Stimulated activated CD4-positive, alpha-beta T cell treated with anti-CD3 and anti-CD28 coated beads, Interleukin-2, amount 100 ng/mL, for 24 hours (primary cell): ENCODE results near the gene STXBP1.
A peak's percentile ranks its signal among the peaks of the same experiment; 100 is the strongest.
"Not testable (repeated sequence)": the region's sequence is repeated elsewhere in the genome, so short reads cannot be mapped to it uniquely, and the experiment has no call there.

Experiments
- DNase-seq, 2 donors: peaks; one replicate each; pipeline ENCODE4 v3.0.0-alpha.2; 2020

STXBP1 gene

DNA sequence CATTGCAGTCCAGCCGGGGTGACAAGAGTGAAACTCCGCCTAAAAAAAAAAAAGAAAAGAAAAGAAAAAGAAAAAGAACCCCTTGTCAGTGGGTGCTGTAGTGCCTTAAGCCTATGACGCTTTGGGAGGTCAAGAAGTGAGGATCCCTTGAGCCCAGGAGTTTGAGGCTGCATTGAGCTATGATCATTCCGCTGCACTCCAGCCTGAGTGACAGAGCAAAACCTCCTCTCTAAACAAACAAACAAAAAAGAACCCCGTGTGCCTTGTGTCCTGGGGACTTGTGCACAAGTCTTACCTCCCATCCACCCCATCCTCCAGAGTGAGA is 33.5 kb upstream of the STXBP1 start:
- no peak for DNase-seq

DNA sequence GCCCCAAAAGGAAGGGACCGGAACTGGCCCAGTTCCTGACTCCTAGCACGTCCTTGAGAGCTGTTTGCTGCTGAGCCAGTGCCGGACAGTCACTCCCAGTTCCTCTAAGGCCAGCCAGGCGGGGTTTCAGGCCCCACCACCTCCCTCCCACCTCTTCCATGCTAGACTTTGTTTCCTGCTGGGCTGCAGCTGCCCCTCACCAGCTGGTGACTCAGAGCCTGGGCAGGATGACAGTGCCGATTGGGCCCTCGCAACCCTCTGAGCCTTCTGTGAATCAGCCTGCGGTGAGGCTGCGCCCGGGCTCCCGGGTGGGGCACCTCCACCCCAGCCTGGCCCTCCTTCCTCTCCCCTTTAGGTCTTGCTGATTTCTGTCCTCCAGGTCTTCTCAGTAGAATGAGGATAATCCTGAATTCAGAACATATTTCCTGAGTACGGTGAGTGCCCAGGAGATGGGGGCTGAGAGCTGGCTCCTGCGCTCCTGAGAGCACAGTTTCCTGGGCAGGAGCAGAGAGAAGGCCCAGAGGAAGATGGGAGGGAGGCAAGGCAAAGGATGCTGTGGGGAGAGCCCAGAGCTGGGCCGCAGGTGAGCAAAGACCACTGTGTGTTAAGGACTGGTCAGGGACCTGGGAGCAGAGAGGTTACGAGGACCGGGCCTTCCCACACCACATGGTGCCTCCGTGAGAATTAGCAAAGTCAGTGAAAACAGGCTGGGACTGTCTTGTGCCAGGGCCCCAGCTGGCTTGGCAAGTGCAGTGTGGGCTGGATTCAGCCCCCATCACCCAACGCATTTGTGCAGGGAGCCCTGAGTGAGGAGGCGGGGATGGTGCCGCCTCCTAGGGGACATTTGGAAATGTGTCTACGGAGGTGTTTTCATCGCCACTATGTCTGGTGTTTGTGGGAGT is 32.9 kb upstream of the STXBP1 start:
- peak; percentile 72 to 79 for DNase-seq

DNA sequence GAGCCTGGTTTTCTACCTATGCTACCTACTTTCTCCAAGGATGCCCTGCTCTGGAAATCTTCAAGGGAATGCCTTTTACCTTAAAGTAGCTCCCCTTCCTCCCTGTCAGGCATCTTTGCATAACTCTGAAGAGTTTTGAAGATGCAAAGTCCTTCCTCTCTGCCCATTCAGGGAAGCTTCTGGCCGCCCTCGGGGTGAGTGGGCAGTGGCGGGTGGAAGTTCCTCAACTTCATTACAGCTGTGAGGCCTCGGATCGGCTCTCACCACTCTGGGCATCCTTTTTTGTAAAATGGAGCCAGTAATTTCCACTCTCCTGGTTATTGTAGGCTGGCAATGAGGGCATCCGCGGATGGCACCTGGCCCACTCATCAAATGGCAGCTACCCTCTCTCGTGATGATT is 31.7 kb upstream of the STXBP1 start:
- no peak for DNase-seq

DNA sequence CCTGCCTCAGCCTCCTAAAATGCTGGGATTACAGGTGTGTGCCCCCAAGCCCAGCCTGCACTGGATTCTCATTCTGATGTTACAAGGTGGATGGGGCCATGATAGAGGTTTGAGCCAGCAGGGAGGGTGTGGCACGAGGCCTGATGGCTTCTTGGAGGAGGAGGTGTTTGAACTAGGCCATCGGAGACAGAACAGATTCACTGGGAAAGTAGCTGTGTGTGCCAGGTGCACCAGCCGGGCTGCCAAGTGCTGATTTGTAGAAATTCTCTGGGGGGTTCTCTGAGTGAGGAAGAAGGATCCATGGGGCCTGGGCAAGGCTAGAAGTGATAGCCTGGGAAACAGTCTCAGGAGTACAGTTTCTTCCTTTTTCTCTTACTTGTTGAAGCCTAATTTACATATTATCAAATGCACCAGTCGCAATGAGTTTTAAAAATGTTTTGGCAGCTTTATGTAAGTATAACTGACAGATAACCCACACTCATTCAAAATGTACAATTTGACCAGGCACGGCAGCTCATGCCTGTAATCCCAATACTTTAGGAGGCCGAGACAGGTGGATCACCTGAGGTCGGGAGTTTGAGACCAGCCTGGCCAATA is 31.1 kb upstream of the STXBP1 start:
- DNase-seq = no peak

DNA sequence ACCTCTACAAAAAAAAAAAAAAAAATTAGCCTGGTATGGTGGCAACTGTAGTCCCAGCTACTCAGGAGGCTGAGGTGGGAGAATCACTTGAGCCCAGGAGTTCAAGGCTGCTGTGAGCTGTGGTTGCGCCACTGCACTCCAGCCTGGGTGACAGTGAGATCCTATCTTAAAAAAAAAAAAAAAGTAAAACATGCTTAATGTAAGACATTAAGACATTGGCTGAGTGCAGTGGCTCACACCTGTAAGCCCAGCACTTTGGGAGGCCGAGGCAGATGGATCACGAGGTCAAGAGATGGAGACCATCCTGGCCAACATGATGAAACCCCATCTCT is 27.6 kb upstream of the STXBP1 start:
- DNase-seq = not testable (repeated sequence)

DNA sequence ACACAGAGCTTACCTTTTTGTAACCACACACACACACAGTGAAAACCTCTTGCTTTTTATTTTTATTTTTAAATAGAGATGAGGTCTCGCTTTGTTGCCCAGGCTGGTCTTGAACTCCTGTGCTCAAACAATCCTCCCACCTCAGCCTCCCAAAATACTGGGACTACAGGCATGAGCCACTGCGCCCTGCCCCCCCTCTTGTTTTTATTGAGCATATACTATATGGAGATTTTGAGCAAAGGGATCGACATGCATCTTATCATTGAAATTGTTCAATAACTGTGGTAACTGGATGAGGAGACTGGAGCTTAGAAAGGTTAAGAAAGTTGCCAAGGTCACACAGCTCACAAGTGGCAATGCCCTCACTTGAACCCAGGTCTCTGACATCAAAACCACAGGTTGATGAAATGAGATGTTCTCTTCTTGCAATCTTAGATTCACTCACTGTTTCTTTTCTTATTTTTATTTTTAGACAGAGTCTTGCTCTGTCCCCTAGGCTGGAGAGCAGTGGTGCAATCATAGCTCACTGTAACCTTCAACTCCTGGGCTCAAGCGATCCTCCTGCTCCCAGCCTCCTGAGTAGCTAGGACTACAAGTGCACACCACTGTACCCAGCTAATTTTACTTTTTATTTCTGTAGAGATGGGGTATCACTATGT is 26.8 kb upstream of the STXBP1 start:
- DNase-seq = no peak

DNA sequence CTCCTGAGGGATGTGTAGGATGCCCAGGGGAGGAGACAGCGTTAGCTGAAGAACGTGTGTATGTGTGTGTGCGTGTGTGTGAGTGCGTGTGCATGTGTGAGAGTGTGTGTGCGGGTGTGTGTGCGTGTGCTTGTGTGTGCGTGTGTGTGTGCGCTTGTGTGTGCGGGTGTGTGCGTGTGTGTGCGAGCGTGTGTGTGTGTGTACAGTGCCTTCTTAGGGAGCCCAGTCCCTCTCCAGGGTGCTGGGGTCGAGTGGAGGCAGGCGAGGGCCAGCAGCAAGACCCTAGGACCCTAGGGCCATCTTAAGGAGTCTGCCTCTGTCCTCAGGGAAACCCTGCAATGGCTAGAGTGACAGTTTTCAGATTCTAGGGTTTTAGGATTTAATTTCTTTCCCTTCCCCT is 26.0 kb upstream of the STXBP1 start:
- no peak for DNase-seq

DNA sequence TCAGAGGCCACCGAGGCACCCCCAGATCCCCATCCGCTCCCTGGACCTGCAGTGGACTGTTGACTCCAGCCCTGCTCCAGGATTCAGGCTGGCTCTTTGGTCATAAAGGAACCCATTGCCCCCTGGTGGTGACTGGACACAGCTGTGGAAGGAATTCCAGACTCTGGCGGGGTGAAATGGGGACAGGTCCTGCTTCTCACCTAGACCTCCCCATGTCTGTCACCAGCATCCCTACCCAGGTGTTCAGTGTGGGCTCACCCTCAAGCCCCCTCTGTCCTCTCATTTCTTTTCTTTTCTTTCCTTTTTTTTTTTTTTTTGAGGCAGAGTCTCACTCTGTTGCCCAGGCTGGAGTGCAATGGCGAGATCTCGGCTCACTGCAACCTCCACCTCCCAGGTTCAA is 25.5 kb upstream of the STXBP1 start:
- peak; percentile 64 to 68 for DNase-seq

DNA sequence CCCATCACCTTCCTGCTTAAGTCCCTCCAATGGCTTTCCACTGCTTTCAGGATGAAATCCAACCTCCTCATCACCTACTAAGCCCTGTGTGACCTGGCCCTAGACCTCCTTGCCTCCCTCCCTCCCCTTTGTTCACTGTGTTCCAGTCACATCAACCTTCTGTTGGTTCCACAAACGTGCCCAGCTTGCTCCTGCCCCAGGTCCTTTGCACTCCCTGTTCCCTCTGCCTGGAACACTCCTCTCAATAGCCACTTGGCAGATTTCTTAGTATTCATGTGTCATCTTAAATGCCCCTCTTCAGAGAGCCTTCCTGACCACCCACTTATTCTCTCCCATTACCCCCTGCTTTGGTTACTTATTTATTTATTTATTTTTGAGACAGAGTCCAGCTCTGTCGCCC is 24.1 kb upstream of the STXBP1 start:
- no peak for DNase-seq

DNA sequence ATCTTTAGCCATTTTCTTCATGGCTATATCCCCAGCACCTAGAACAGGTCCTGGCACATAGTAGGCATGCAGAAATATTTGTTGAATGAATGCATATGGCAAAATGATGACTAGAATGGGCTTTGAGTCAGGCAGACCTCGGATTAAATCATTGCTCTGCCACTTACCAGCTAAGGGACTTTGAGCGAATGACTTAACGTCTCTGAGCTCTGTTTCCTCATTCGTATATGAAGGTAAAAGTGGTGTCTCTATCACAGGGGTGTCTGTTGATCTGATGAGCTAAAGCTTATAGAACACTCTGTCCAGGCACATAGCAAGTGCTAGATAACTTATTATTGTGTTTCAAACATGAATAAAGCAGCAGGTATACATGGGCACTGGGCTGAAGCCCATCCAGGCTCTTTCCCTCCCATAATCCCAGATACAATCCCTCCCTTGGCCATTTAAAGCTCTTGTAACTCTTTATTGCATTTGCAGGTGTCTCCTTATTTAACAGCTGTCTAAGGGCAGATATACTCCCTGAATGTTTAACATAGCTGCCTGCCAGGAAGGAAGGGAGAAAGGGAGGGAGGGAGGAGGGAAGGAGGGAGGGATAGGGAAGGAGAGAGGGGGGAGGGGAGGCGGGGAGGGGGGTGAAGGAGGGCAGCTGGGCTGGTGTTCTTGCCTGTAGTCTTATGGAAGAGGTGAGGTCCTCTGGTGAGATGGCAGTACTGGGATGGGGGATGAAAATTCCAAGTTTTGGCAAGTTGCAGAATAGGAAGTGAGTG is 23.2 kb upstream of the STXBP1 start:
- DNase-seq = no peak

DNA sequence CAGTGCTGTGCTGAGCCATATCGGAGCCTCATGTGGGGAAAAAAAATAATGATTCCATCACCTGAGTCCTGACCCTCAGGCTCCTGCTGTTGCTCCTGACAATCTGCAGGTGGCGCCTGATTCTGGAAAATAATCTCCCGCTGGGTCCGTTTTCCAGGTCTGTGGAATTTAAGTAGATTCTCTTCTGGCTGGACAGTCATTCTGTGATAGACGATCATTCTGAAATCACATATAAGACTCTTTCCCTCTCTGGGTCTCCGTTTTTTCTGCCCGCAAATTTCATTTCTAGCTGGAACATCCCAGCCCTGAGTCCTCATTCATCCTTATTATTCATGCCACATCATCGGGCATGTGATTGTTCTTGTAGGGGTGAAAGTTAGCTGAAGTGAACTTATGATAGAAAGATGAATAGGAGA is 22.1 kb upstream of the STXBP1 start:
- peak; percentile 35 to 40 for DNase-seq

DNA sequence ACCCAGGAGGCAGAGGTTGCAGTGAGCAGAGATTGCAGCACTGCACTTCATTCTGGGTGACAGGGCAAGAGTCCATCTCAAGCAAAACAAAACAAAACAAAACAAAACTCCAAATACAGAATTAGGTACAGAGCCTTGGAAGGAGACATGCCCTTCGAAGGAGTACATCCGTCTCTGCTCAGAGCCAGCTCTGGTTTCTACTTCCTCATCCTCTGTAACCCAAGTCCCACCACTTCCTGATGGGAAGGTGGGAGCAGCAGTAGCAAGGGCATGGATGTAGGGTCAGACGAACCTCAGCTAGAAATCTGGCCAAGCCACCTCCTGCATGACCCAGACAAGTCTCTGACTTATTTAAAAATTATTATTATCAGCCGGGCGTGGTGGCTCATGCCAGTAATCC is 16.5 kb upstream of the STXBP1 start:
- no peak for DNase-seq

DNA sequence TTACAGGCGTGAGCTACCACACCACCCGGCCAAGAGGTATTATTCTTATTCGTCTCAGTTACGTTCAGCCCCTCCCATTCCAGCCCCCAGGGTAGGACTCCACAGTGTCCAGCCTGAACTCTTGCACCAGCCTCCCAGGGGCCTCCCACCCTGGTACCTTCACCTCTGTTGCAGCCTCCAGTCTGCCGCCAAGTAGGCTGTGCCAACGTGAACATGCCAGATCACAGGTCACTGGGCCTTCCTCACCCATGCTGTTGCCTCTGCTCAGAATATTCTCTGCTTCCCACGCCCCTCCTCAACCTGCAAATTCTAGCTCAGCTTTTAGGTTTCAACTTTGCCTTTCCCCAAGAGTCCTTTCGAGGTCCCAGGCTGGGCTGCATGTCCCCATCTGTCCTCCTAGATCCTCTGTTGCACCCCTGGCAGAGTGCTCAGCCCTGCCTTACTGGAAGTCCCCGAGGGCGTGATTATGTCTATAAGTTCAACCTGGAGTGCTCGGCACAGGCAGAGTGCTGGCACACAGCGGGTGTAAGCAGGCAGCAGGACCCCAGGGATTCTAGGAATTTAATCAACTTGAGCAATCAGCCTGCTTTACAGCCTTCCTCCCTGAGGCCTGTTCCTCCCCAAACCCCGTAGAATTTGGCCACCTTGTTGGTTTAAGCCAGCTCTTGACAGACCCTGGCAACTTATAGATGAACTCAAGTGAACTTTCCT is 13.1 kb upstream of the STXBP1 start:
- DNase-seq = no peak

DNA sequence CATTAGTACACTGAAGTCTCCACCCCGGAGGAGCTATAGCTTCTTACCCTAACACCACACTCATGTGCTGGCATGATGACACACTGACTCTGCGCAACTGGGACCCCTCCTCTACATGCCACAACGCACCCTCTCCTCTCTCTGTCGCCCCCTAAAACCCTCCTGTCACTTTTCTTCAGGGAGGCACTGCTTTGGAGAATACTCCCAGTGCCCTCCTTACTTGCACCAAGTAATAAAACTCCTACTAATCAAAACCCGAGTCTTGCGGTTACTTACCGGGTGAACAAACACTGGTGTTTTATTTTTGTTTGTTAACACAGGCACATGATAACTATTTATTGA is 12.6 kb upstream of the STXBP1 start:
- no peak for DNase-seq

DNA sequence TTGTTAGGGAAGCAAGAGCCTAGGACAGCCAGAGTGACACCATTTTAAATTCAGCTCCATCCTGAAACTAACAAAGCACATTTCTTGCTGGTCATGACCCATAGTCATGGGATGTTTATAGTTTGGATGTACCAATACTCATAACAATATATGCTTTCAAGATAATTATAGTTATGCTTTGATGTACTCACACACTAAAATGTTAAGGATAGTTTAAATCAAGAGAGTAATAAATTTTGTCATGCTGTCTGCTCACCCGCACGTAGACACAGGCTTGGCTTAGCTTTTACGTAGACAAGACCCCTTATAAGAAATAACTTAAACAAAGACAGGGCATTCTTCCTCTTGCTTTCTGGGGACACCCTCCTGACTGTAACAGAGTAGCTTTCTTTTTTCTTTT is 8.9 kb upstream of the STXBP1 start:
- DNase-seq = no peak

DNA sequence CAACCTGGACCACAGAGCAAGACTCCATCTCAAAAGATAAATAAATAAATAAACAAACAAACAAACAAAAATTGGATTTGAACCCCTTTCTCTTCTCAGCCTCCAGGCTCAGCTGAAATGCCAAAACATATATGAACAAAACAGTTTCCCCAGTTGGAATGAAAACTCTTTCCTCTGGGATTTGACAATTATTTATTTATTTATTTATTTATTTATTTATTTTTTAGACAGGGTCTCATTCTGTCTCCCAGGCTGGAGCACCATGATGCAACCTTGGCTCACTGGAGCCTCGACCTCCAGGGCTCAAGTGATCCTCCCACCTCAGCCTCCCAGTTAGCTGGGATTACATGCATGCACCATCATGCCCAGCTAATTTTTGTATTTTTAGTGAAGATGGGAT is 6.0 kb upstream of the STXBP1 start:
- DNase-seq = no peak

DNA sequence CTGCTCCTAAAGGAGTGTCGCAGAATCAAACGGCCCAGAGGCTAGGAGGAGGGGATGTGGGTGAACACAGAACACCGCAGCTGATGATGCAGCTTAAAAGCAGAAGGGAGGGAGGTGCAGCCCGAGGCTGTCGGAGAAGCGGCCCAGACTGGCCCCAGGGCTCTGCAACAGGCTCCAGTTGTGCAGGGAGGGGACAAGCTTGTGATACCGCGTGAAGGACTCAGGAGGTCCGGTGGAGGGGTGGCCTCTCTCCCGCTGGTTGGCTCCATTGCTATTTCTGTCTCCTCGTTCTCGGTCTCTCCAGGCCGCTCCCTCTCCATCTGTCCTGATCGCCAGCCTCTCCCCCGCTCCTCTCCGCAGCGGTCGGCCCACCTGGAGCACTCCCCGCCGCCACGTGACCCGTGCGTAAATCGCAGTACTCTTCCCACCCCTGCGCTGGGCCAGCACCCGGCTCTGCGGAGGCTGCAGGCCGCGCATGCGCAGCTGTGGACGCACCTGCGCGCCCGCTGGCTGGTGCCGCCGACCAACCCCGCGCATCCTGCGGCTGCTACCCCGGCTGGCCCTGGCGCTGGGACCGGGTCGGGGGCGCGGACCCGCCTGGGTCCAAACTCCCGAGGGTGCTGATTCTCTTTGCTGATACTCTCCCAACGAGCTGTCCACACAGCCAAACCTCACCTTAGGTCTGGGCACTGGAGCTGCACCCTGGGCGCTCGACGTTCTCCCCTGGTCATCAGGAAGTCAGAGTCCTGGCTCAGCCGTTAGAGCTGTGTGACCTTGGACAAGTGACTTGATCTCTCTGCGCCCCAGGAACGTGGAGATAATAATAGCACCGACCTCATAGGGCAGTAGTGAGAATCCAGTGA is 3.7 kb upstream of the STXBP1 start:
- peak; percentile 77 to 82 for DNase-seq

DNA sequence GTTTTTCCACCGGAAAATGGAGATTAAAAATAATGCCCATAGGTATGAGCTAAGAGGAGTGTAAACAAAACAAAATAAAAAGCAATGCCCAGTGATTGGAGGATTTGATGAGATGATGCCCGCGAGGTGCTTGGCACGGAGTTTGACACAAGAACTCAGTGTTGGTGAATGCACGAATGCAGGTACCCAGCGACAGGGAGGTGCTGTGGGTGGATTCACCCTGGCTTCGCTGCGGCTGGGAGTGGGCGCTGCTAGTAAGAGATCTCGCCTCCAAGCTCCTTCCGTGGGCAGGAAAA is 526 bp upstream of the STXBP1 start:
- no peak for DNase-seq

DNA sequence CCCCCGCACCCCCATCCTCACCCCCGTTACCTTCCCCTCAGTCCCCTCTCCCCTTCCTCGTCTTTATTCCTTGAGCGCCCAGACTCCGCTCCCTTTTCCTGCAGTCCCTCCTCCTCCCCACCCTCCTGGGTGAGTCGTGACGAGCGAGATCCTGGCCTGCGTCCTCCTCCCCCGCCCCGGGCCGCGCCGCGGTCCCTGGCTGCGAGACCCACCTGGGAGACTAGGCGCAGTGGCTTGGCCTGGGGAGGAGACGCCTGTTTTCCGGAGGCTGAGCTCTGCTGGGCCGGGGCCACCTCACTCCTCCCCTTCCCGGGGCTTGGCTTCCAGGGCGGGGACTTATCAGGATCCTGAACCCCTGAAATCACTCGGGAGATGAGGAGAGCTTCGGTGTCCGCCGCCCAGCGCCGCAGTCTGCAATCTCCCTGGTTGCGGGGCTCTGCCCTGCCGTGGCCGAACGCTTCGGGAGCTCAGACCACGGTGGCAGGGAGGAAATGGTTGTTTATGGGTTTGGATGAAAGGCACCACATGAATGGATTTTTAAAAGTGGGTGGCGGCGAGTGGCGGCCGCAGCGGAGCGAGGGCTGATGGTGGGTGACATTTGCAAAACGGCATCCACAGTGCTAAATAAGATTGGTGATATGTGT is 984 bp downstream of the STXBP1 start:
- peak; percentile 41 to 51 for DNase-seq

DNA sequence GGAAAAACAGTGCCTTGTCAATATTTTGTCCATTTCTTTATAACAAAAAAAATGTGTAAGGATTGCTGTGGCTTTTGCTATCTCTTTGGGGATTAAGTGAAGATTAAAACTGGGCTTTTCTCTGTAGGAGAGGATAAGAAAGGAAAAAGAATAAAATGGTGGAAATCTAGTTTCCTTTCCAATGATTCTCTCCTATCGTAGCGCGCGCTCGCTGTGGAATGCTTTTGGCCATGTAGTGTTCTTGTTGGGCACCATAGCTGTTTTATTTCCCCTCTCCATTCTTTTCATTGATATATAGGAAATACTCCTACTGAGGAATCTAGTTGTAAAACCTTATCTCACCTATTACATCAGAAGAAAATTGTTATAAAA is 1.5 kb downstream of the STXBP1 start:
- DNase-seq = no peak

DNA sequence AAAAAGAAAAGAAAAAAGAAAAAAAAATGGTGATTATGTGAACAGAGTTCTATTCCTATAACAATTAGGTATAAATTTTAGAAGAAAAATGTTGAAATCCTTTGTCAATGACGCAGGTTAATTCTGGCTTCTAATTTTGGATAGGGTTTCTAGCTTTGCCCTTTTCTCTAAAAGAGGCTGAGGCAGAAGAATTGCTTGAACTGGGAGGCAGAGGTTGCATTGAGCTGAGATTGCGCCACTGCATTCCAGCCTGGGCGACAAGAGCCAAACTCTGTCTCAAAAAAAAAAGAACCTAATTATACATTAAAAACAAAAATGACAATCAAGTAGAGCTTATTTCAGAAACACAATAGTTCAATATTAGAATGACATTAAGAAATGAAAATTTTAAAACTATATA is 2.9 kb downstream of the STXBP1 start:
- DNase-seq = no peak
